ENCODE data around the gene RAB20. TPM values are rescaled to one million over a fixed set of nuclear protein-coding genes. Genes with fewer than 3 reads are reported as not detected.

The RAB20 gene
- total RNA-seq, 1 experiment from 2014 or later, result 0.88 TPM

DNA sequence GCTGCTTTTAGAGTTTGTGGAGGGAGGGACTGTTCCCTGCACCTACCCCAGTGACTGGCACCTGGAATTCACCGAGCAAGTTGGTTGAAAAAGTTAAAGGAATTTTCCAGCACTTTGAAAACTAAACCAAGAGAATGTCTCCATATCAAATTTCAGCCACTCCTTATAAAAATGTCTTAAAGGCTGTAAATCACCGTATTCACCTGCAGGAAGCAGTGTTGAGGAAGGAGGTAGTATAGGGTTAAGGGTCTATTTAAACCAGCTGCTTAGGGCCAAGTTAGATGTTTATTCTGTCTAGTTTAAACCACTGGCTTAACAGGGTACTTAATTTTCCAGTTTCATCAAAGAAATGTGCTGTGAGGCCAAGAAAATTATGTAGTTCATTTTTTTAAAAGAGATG is 3.8 kb upstream of the RAB20 start:
- Histone ChIP-seq H3K4me1 (ENCODE audit: insufficient read depth, low read length, poor library complexity, severe bottlenecking) (peaks cover 4% of the 10 kb centered on the region), H3K27ac (ENCODE audit: low read depth, low read length, poor library complexity, severe bottlenecking) (no peak overlapping the region), H3K36me3 (ENCODE audit: insufficient read depth, low read length, poor library complexity, severe bottlenecking) (no peaks in the 10 kb centered on the region), H3K9me3 (ENCODE audit: low read depth, low read length, poor library complexity, severe bottlenecking) (no peaks in the 10 kb centered on the region), H3K4me3 (ENCODE audit: low read depth, low read length, poor library complexity, severe bottlenecking) (no peak overlapping the region), H3K27me3 (replicated peaks; ENCODE audit: insufficient read depth, low read depth, low read length, poor library complexity) (peaks cover 4% of the 10 kb centered on the region)
- 0 out of 2 replicates have a peak, but pooled peaks have one; percentile 13 for TF ChIP-seq CTCF (conservative IDR thresholded peaks at IDR 0.05; ENCODE audit: low read depth, low read length)
- TF ChIP-seq EZH2 (IDR thresholded peaks at IDR 0.05; ENCODE audit: borderline replicate concordance, low read depth, low read length, poor library complexity, severe bottlenecking), result no peak
- intact Hi-C loops (cut with micrococcal nuclease; ENCODE audit: unreplicated experiment), result no loop called here
- no TSS peak for BruUV-seq (replicated peaks)
- ChIA-PET POLR2A (ENCODE audit: low non-redundant PET) (no interaction called here), CTCF (no interaction called here)
- DNase-seq (ENCODE audit: low spot score), result no peak

GRCh38 chr13:110564472-110564985 is 3.0 kb upstream of the RAB20 start:
- TF ChIP-seq CTCF (conservative IDR thresholded peaks at IDR 0.05; ENCODE audit: low read depth, low read length) (no peak), EZH2 (IDR thresholded peaks at IDR 0.05; ENCODE audit: borderline replicate concordance, low read depth, low read length, poor library complexity, severe bottlenecking) (no peak)
- no peaks in the 10 kb centered on the region for H3K36me3 ChIP-seq (ENCODE audit: insufficient read depth, low read length, poor library complexity, severe bottlenecking)
- H3K4me1 ChIP-seq (ENCODE audit: insufficient read depth, low read length, poor library complexity, severe bottlenecking), result peaks cover 4% of the 10 kb centered on the region
- ChIA-PET POLR2A (ENCODE audit: low non-redundant PET) (no interaction called here), CTCF (no interaction called here)
- peaks cover 4% of the 10 kb centered on the region for H3K27me3 ChIP-seq (replicated peaks; ENCODE audit: insufficient read depth, low read depth, low read length, poor library complexity)
- no peaks in the 10 kb centered on the region for H3K9me3 ChIP-seq (ENCODE audit: low read depth, low read length, poor library complexity, severe bottlenecking)
- H3K4me3 ChIP-seq (ENCODE audit: low read depth, low read length, poor library complexity, severe bottlenecking), result no peak overlapping the region
- no peak for DNase-seq (ENCODE audit: low spot score)
- no TSS peak for BruUV-seq (replicated peaks)
- intact Hi-C loops (cut with micrococcal nuclease; ENCODE audit: unreplicated experiment), result no loop called here
- H3K27ac ChIP-seq (ENCODE audit: low read depth, low read length, poor library complexity, severe bottlenecking), result no peak overlapping the region

GRCh38 chr13:110563463-110563774 is 1.9 kb upstream of the RAB20 start:
- no peak for DNase-seq (ENCODE audit: low spot score)
- Histone ChIP-seq H3K36me3 (ENCODE audit: insufficient read depth, low read length, poor library complexity, severe bottlenecking) (no peaks in the 10 kb centered on the region), H3K9me3 (ENCODE audit: low read depth, low read length, poor library complexity, severe bottlenecking) (no peaks in the 10 kb centered on the region), H3K27me3 (replicated peaks; ENCODE audit: insufficient read depth, low read depth, low read length, poor library complexity) (peaks cover 4% of the 10 kb centered on the region), H3K4me1 (ENCODE audit: insufficient read depth, low read length, poor library complexity, severe bottlenecking) (peaks cover 4% of the 10 kb centered on the region), H3K27ac (ENCODE audit: low read depth, low read length, poor library complexity, severe bottlenecking) (no peak overlapping the region), H3K4me3 (ENCODE audit: low read depth, low read length, poor library complexity, severe bottlenecking) (no peak overlapping the region)
- TF ChIP-seq EZH2 (IDR thresholded peaks at IDR 0.05; ENCODE audit: borderline replicate concordance, low read depth, low read length, poor library complexity, severe bottlenecking) (no peak), CTCF (conservative IDR thresholded peaks at IDR 0.05; ENCODE audit: low read depth, low read length) (no peak)
- POLR2A ChIA-PET (ENCODE audit: low non-redundant PET), result no interaction called here
- intact Hi-C loops (cut with micrococcal nuclease; ENCODE audit: unreplicated experiment), result no loop called here
- no TSS peak for BruUV-seq (replicated peaks)
- CTCF ChIA-PET, result no interaction called here
